Activated T-helper 1 cell treated with anti-CD3 and anti-CD28 coated beads, Interleukin-12 subunit alpha, Interleukin-12 subunit beta, Interleukin-2, Interleukin-4 antibody, amounts not matched to agents 30 ng/mL and 10 ng/mL and 1 ng/mL, durations not matched to agents 14 hours and 24 hours and 36 hours (primary cell): Measurements from ENCODE around the gene COMMD2. TPM values are rescaled to one million over a fixed set of nuclear protein-coding genes. Genes with fewer than 3 reads are reported as not detected.

Source experiments
- DNase-seq: peaks from one replicate; pipeline ENCODE4 v3.0.0; 2021; ENCODE audit warnings: low spot score
- H3K27ac Mint-ChIP-seq: one replicate; pipeline ENCODE4 v1.8.0; 2021; ENCODE audit warnings: mild to moderate bottlenecking, mixed read lengths
- H3K27me3 Mint-ChIP-seq: one replicate; pipeline ENCODE4 v1.8.0; 2022; ENCODE audit warnings: mild to moderate bottlenecking, moderate library complexity, mixed read lengths; ENCODE audit not compliant: insufficient read depth
- H3K36me3 Mint-ChIP-seq: one replicate; pipeline ENCODE4 v1.8.0; 2021; ENCODE audit warnings: low read depth, mixed read lengths
- H3K4me1 Mint-ChIP-seq: one replicate; pipeline ENCODE4 v1.8.0; 2021; ENCODE audit warnings: low read depth, mixed read lengths
- H3K4me3 Mint-ChIP-seq: one replicate; pipeline ENCODE4 v1.8.0; 2021; ENCODE audit warnings: mild to moderate bottlenecking, moderate library complexity, mixed read lengths
- H3K9me3 Mint-ChIP-seq: one replicate; pipeline ENCODE4 v1.8.0; 2021; ENCODE audit warnings: mixed read lengths
- intact Hi-C: fragments of 100-400 bp; cut with micrococcal nuclease; formaldehyde crosslinking; loops from one replicate; pipeline ENCODE4 v1.15.1; 2024
- total RNA-seq: library from RNA; stranded (reverse); gene quantifications from 2 replicates; pipeline ENCODE4 v1.2.3, GENCODE V29; 2022

Gene COMMD2
- total RNA-seq, 1 donor from 2014 or later = 44.2 TPM

DNA sequence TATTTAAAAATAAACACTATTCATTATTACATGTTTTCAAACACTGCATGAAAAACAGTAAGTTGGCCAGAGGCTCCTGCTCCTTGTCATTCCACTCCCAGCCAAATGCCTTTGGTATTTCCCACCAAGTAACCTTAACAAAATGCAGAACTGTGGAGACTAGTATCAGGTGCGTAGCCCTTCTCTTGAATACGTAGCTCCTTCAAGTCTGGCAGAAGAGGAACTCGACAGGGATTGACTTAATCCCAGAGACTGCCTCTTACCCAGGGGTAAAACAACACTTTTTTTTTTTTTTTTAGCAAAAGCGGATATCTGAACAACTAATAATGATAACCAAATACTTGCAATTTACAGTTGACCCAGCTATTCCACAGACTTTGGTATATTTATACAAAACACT is 738 bp downstream of the COMMD2 start:
- Mint-ChIP-seq H3K4me1 (peaks cover 14% of the 10 kb centered on the region), H3K27me3 (peaks cover 2% of the 10 kb centered on the region), H3K27ac (no peak overlapping the region), H3K4me3 (peak overlapping the region; percentile 95), H3K9me3 (no peaks in the 10 kb centered on the region), H3K36me3 (peaks cover 21% of the 10 kb centered on the region)
- intact Hi-C loops = loop anchor here (5.0 to 10.0 kb wide), 3 partner anchors 433 to 796 kb away; partner anchors contain the start of genes EIF2A, GYG1 and SERP1
- no peak for DNase-seq

- DNase-seq = no peak
- intact Hi-C loops = no loop called here
- H3K36me3 Mint-ChIP-seq = peaks cover 33% of the 10 kb centered on the region
- no peaks in the 10 kb centered on the region for H3K9me3 Mint-ChIP-seq
- no peak overlapping the region for H3K4me3 Mint-ChIP-seq
- no peak overlapping the region for H3K27ac Mint-ChIP-seq
- H3K27me3 Mint-ChIP-seq = no peaks in the 10 kb centered on the region
- H3K4me1 Mint-ChIP-seq = no peaks in the 10 kb centered on the region
Measured at GRCh38 chr3:149744606-149745005, 7.7 kb downstream of the COMMD2 start.

DNA sequence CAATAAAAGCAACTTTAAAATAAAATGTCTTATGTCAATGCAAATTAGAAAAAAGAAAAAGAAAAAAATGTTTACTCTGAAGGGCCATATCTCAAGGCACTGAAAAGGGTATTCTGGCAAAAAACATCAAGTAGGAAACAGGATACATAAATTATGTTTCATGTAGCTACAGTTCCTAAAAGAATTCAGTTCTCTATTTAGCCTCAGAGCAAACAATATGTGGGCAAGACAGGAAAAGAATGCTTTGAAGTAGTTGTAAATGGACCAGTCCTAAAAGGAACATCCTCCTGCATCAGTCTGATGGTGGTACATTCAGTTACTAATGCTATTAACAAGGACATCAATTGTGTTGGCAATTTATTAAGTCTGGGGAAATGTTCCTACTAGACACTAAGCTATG is 8.1 kb downstream of the COMMD2 start:
- DNase-seq = no peak
- no peaks in the 10 kb centered on the region for H3K4me1 Mint-ChIP-seq
- intact Hi-C loops = no loop called here
- no peak overlapping the region for H3K4me3 Mint-ChIP-seq
- no peaks in the 10 kb centered on the region for H3K9me3 Mint-ChIP-seq
- H3K27me3 Mint-ChIP-seq = no peaks in the 10 kb centered on the region
- H3K36me3 Mint-ChIP-seq = peaks cover 34% of the 10 kb centered on the region
- no peak overlapping the region for H3K27ac Mint-ChIP-seq

DNA sequence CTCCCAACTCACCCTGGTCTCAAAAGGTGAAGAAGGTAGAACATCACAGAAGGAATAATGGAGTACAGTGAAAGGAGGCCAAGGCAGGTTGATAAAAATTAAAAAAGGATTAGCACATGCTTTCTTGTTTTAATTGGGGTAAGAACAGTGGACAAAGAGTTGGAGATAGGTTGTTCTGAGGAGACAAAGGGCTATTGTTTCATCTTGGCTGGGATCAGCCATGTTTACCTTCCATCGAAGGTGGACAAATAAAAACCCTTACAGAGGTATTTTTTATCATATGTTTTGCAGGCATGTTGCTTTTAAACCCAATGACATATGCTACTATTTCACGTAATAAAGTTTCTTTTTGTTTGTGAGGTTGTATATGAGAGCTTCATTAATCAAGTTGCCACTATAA is 12.9 kb downstream of the COMMD2 start:
- Mint-ChIP-seq H3K27me3 (no peaks in the 10 kb centered on the region), H3K9me3 (no peaks in the 10 kb centered on the region), H3K4me1 (no peaks in the 10 kb centered on the region), H3K36me3 (peaks cover 12% of the 10 kb centered on the region), H3K4me3 (no peak overlapping the region), H3K27ac (no peak overlapping the region)
- no peak for DNase-seq
- intact Hi-C loops = no loop called here

DNA sequence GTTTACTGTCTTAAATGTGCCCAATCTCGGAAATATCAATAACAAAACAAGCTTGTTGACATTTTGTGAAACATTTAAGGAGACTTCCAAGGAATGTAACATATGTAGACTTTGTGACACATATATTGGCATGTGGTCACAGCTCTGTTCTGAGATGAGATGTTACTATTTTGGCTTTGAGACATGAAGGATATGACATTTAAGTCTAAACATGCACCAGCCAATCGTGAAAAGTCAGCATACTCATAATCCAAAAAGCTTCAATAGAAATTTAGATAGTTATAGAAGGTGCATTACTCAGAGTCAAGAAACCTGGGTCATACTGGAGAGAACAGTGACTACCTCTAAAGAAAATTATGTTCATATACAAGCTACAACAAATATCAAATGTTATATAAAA is 13.4 kb downstream of the COMMD2 start:
- no peaks in the 10 kb centered on the region for H3K27me3 Mint-ChIP-seq
- H3K36me3 Mint-ChIP-seq = peaks cover 11% of the 10 kb centered on the region
- H3K4me3 Mint-ChIP-seq = no peak overlapping the region
- H3K9me3 Mint-ChIP-seq = no peaks in the 10 kb centered on the region
- no peak overlapping the region for H3K27ac Mint-ChIP-seq
- intact Hi-C loops = no loop called here
- H3K4me1 Mint-ChIP-seq = no peaks in the 10 kb centered on the region
- no peak for DNase-seq

- no peaks in the 10 kb centered on the region for H3K4me1 Mint-ChIP-seq
- H3K9me3 Mint-ChIP-seq = no peaks in the 10 kb centered on the region
- intact Hi-C loops = no loop called here
- no peak for DNase-seq
- H3K27me3 Mint-ChIP-seq = no peaks in the 10 kb centered on the region
- peaks cover 10% of the 10 kb centered on the region for H3K36me3 Mint-ChIP-seq
- H3K4me3 Mint-ChIP-seq = no peak overlapping the region
- H3K27ac Mint-ChIP-seq = no peak overlapping the region
Measured at GRCh38 chr3:149736953-149737205, 15.4 kb downstream of the COMMD2 start.

DNA sequence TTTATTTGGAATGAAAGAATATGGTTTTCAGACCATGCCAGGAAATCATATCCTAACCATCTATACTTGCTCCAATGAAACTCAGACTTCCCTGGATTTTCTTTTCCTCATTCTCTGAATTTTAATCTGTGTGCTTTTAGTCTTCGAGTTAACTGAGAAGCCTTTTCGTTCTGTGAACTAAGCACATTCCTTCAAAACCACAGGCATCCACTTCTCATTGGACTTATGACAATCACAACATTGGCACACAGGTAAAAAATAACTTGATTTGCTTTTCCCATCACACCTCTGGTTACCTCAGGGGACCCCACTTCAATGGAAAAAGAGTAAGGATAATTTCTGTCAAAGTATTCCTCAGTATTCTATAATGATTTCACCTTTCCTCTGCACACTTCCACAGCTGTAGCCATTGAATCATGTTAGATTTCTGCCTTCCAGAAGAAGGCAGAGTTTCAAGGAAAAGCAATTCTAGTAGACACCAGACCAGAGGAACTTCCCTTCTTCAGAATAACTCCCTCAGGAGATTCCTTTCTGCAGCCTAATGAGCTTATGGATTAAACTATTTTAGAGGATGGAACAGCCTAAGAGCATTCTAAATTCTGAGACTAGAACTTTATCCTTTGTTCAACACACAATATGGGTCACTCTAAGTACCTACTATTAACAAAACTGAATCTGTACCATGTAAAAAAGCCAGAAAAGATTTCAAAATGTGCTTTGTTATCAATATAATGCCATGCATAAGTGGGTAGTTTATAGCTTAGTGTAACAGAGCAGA is 15.9 kb downstream of the COMMD2 start:
- no peak for DNase-seq
- H3K9me3 Mint-ChIP-seq = no peaks in the 10 kb centered on the region
- H3K36me3 Mint-ChIP-seq = peaks cover 6% of the 10 kb centered on the region
- H3K27ac Mint-ChIP-seq = no peak overlapping the region
- intact Hi-C loops = no loop called here
- H3K4me3 Mint-ChIP-seq = no peak overlapping the region
- no peaks in the 10 kb centered on the region for H3K4me1 Mint-ChIP-seq
- H3K27me3 Mint-ChIP-seq = no peaks in the 10 kb centered on the region

- H3K4me1 Mint-ChIP-seq = no peaks in the 10 kb centered on the region
- intact Hi-C loops = no loop called here
Measured at GRCh38 chr3:149732234-149732633, 20.1 kb downstream of the COMMD2 start.

GRCh38 chr3:149727656-149728055 is 24.6 kb downstream of the COMMD2 start:
- intact Hi-C loops = loop anchor here (1.0 kb wide), 2 partner anchors 24 to 107 kb away; no protein-coding TSS in a partner anchor
- H3K27me3 Mint-ChIP-seq = peaks cover 5% of the 10 kb centered on the region
- H3K4me3 Mint-ChIP-seq = no peak overlapping the region
- no peaks in the 10 kb centered on the region for H3K36me3 Mint-ChIP-seq
- no peaks in the 10 kb centered on the region for H3K4me1 Mint-ChIP-seq
- H3K27ac Mint-ChIP-seq = no peak overlapping the region
- DNase-seq = no peak
- H3K9me3 Mint-ChIP-seq = no peaks in the 10 kb centered on the region

More at GRCh38 chr3:149732234-149732633, 20.1 kb downstream of the COMMD2 start:
- no peak for DNase-seq
- Mint-ChIP-seq H3K27me3 (no peaks in the 10 kb centered on the region), H3K4me3 (no peak overlapping the region), H3K9me3 (no peaks in the 10 kb centered on the region), H3K36me3 (no peaks in the 10 kb centered on the region), H3K27ac (no peak overlapping the region)

DNA sequence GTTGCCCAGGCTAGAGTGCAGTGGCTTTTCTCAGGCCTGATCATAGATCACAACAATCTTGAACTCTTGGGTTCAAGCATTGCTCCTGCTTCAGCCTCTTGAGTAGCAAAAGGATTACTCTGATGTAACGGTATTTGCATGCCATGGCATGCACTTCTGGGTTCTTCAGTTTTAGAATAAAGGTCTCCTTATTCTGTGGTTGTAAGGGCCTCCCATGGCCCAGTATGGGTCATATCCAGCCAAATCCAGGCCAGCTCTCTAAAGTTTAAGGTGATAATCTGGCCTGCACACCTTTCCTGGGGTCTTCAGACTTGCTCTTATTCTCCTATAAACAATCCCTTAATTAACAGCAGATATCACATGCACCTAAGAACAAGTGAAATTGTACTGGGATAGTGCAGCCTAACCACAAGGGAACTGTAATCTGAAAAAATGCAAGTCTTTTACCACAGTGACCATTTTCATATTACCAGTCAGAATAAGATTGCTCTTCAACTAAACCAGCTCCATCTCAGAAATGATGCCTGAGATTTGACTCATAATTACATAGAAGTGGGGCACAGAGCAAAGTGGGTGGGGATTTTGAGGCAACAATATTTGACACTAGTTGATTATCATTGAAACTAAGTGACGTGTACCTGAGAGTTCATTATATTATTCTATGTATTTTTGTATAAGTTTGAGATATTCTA is 25.4 kb downstream of the COMMD2 start:
- Mint-ChIP-seq H3K4me3 (no peak overlapping the region), H3K36me3 (no peaks in the 10 kb centered on the region), H3K27ac (no peak overlapping the region), H3K4me1 (no peaks in the 10 kb centered on the region), H3K9me3 (no peaks in the 10 kb centered on the region), H3K27me3 (peaks cover 7% of the 10 kb centered on the region)
- intact Hi-C loops = loop anchor here (1.0 kb wide), 2 partner anchors 24 to 107 kb away; no protein-coding TSS in a partner anchor
- no peak for DNase-seq

- no peak overlapping the region for H3K27ac Mint-ChIP-seq
- no peaks in the 10 kb centered on the region for H3K36me3 Mint-ChIP-seq
- intact Hi-C loops = no loop called here
- no peak for DNase-seq
- no peaks in the 10 kb centered on the region for H3K4me1 Mint-ChIP-seq
- H3K9me3 Mint-ChIP-seq = peaks cover 12% of the 10 kb centered on the region
- peaks cover 14% of the 10 kb centered on the region for H3K27me3 Mint-ChIP-seq
- H3K4me3 Mint-ChIP-seq = no peak overlapping the region
Measured at GRCh38 chr3:149723781-149724180, 28.5 kb downstream of the COMMD2 start.

DNA sequence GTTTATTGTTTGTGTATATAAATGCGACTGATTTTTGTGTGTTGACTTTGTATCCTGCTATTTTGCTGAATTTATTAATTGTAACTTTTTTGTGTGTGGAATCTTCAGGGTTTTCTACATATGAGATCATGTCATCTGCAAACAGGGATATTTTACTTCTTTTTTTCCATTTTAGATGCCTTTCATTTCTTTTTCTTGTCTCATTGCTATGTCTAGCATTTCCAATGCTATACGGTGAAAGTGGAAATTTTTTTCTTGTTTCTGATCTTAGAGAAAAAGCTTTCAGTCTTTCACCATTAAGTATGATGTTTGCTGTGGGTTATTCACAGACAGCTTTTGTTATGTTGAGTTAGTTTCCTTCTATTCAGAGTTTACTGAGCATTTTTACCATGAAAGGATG is 31.4 kb downstream of the COMMD2 start:
- Mint-ChIP-seq H3K27ac (no peak overlapping the region), H3K4me1 (no peaks in the 10 kb centered on the region), H3K9me3 (peaks cover 12% of the 10 kb centered on the region), H3K4me3 (no peak overlapping the region), H3K27me3 (peaks cover 14% of the 10 kb centered on the region), H3K36me3 (no peaks in the 10 kb centered on the region)
- intact Hi-C loops = no loop called here
- no peak for DNase-seq

GRCh38 chr3:149717391-149718056 is 34.8 kb downstream of the COMMD2 start:
- intact Hi-C loops = loop anchor here (1.0 to 5.0 kb wide), 6 partner anchors 60 to 225 kb away; partner anchors contain the start of gene WWTR1
- DNase-seq = peak; percentile 2
- no peaks in the 10 kb centered on the region for H3K4me1 Mint-ChIP-seq
- no peaks in the 10 kb centered on the region for H3K36me3 Mint-ChIP-seq
- H3K27ac Mint-ChIP-seq = no peak overlapping the region
- no peak overlapping the region for H3K4me3 Mint-ChIP-seq
- H3K9me3 Mint-ChIP-seq = peaks cover 12% of the 10 kb centered on the region
- H3K27me3 Mint-ChIP-seq = peaks cover 10% of the 10 kb centered on the region
